Glomerular visceral epithelial cell (primary cell): ENCODE data around the gene KATNBL1.
A peak's percentile ranks its signal among the peaks of the same experiment; 100 is the strongest.

Experiments used
- DNase-seq: peaks from one replicate; pipeline ENCODE4 v3.0.0-alpha.2; 2016; ENCODE audit errors: extremely low spot score

Gene KATNBL1

GRCh38 chr15:34114739-34115138, 95.2 kb downstream of the KATNBL1 start:
- no peak for DNase-seq

- DNase-seq, result no peak
Observed at GRCh38 chr15:34114215-34114614, 95.7 kb downstream of the KATNBL1 start.

GRCh38 chr15:34111488-34111887, 98.4 kb downstream of the KATNBL1 start:
- no peak for DNase-seq

GRCh38 chr15:34109797-34110663, 99.9 kb downstream of the KATNBL1 start:
- peak; percentile 54 for DNase-seq

- no peak for DNase-seq
Observed at GRCh38 chr15:34107315-34107714, 102.6 kb downstream of the KATNBL1 start.

GRCh38 chr15:34106423-34106822, 103.5 kb downstream of the KATNBL1 start:
- DNase-seq, result no peak

- DNase-seq, result no peak
Observed at GRCh38 chr15:34102175-34102925, 107.5 kb downstream of the KATNBL1 start.

GRCh38 chr15:34101366-34102174, 108.3 kb downstream of the KATNBL1 start, which contains the start of the genes EMC7 and PGBD4:
TSS of gene EMC7 (minus strand) at chr15:34101862. CDS start at chr15:34101839, 23 bp downstream.
TSS of gene PGBD4 (plus strand) at chr15:34102083. CDS start at chr15:34102532, 449 bp downstream.
- peak; percentile 99 for DNase-seq

- no peak for DNase-seq
Observed at GRCh38 chr15:34099914-34100313, 110.0 kb downstream of the KATNBL1 start.
